Pons (tissue), 1 donor: Measurements from ENCODE around the gene TRIP12.
"Not testable (repeated sequence)": the region's sequence is repeated elsewhere in the genome, so short reads cannot be mapped to it uniquely, and the experiment has no call there.

Source experiments
- DNase-seq: peaks from one replicate; pipeline ENCODE4 v3.0.0-alpha.2; 2016; ENCODE audit warnings: low spot score

The TRIP12 gene

GRCh38 chr2:229874647-229875046 is 47.2 kb downstream of the TRIP12 start:
- DNase-seq = no peak

- no peak for DNase-seq
These were observed 48.7 kb downstream of the TRIP12 start for GRCh38 chr2:229873123-229873581.

- DNase-seq = no peak
These were observed 50.7 kb downstream of the TRIP12 start for GRCh38 chr2:229870903-229871656.

GRCh38 chr2:229869226-229869625 is 52.6 kb downstream of the TRIP12 start:
- no peak for DNase-seq

- no peak for DNase-seq
These were observed 53.0 kb downstream of the TRIP12 start for GRCh38 chr2:229868794-229869193.

- no peak for DNase-seq
These were observed 56.8 kb downstream of the TRIP12 start for GRCh38 chr2:229865033-229865432.

- no peak for DNase-seq
These were observed 60.4 kb downstream of the TRIP12 start for GRCh38 chr2:229861431-229861830.

- DNase-seq = no peak
These were observed 61.5 kb downstream of the TRIP12 start for GRCh38 chr2:229860334-229860733.

GRCh38 chr2:229858351-229858750 is 63.5 kb downstream of the TRIP12 start:
- no peak for DNase-seq

- no peak for DNase-seq
These were observed 64.2 kb downstream of the TRIP12 start for GRCh38 chr2:229857634-229858033.

GRCh38 chr2:229856413-229856812 is 65.4 kb downstream of the TRIP12 start:
- no peak for DNase-seq

GRCh38 chr2:229855116-229855515 is 66.7 kb downstream of the TRIP12 start:
- no peak for DNase-seq

GRCh38 chr2:229852565-229852964 is 69.2 kb downstream of the TRIP12 start:
- DNase-seq = peak; percentile 43

GRCh38 chr2:229851870-229852269 is 69.9 kb downstream of the TRIP12 start:
- no peak for DNase-seq

GRCh38 chr2:229850355-229851275 is 71.2 kb downstream of the TRIP12 start:
- not testable (repeated sequence) for DNase-seq

- no peak for DNase-seq
These were observed 72.7 kb downstream of the TRIP12 start for GRCh38 chr2:229849073-229849472.

GRCh38 chr2:229843613-229844012 is 78.2 kb downstream of the TRIP12 start:
- no peak for DNase-seq

GRCh38 chr2:229838729-229839128 is 83.1 kb downstream of the TRIP12 start:
- DNase-seq = no peak

- peak; percentile 64 for DNase-seq
These were observed 85.0 kb downstream of the TRIP12 start for GRCh38 chr2:229836847-229837246.

GRCh38 chr2:229835596-229836283 is 86.1 kb downstream of the TRIP12 start:
- no peak for DNase-seq

GRCh38 chr2:229834368-229834767 is 87.4 kb downstream of the TRIP12 start:
- not testable (repeated sequence) for DNase-seq

GRCh38 chr2:229832510-229832898 is 89.3 kb downstream of the TRIP12 start:
- no peak for DNase-seq
